ENCODE data around the gene SPOP. TPM values are rescaled to one million over a fixed set of nuclear protein-coding genes. Genes with fewer than 3 reads are reported as not detected.

Gene SPOP
- total RNA-seq, 1 experiment from 2014 or later: 53.4 TPM

- ChIA-PET CTCF (interaction anchor here (0.8 kb wide), 1 partner anchor 124 kb away, joined by 3 read pairs; no protein-coding TSS in a partner anchor), POLR2A (ENCODE audit: low non-redundant PET) (no interaction called here)
- TF ChIP-seq EZH2 (IDR thresholded peaks at IDR 0.05; ENCODE audit: borderline replicate concordance, low read depth, low read length, poor library complexity, severe bottlenecking): no peak
- no peak for TF ChIP-seq CTCF (conservative IDR thresholded peaks at IDR 0.05; ENCODE audit: low read depth, low read length)
- intact Hi-C loops (cut with micrococcal nuclease; ENCODE audit: unreplicated experiment): loop anchor here (10.0 kb wide), 1 partner anchor 257 kb away; no protein-coding TSS in a partner anchor
- Histone ChIP-seq H3K4me3 (ENCODE audit: low read depth, low read length, poor library complexity, severe bottlenecking) (no peak overlapping the region), H3K27ac (ENCODE audit: low read depth, low read length, poor library complexity, severe bottlenecking) (no peak overlapping the region), H3K36me3 (ENCODE audit: insufficient read depth, low read length, poor library complexity, severe bottlenecking) (no peaks in the 10 kb centered on the region), H3K4me1 (ENCODE audit: insufficient read depth, low read length, poor library complexity, severe bottlenecking) (peaks cover 7% of the 10 kb centered on the region), H3K27me3 (replicated peaks; ENCODE audit: insufficient read depth, low read depth, low read length, poor library complexity) (no peaks in the 10 kb centered on the region), H3K9me3 (ENCODE audit: low read depth, low read length, poor library complexity, severe bottlenecking) (no peaks in the 10 kb centered on the region)
- BruUV-seq (replicated peaks): no TSS peak
- DNase-seq (ENCODE audit: low spot score): no peak
Observed at GRCh38 chr17:49691677-49692191, 13.8 kb upstream of the SPOP start.

- peaks cover 7% of the 10 kb centered on the region for H3K4me1 ChIP-seq (ENCODE audit: insufficient read depth, low read length, poor library complexity, severe bottlenecking)
- BruUV-seq (replicated peaks): no TSS peak
- ChIA-PET CTCF (interaction anchor here (0.8 kb wide), 1 partner anchor 124 kb away, joined by 3 read pairs; no protein-coding TSS in a partner anchor), POLR2A (ENCODE audit: low non-redundant PET) (no interaction called here)
- no peak for DNase-seq (ENCODE audit: low spot score)
- H3K27me3 ChIP-seq (replicated peaks; ENCODE audit: insufficient read depth, low read depth, low read length, poor library complexity): no peaks in the 10 kb centered on the region
- H3K9me3 ChIP-seq (ENCODE audit: low read depth, low read length, poor library complexity, severe bottlenecking): no peaks in the 10 kb centered on the region
- H3K4me3 ChIP-seq (ENCODE audit: low read depth, low read length, poor library complexity, severe bottlenecking): no peak overlapping the region
- no peaks in the 10 kb centered on the region for H3K36me3 ChIP-seq (ENCODE audit: insufficient read depth, low read length, poor library complexity, severe bottlenecking)
- H3K27ac ChIP-seq (ENCODE audit: low read depth, low read length, poor library complexity, severe bottlenecking): no peak overlapping the region
- intact Hi-C loops (cut with micrococcal nuclease; ENCODE audit: unreplicated experiment): loop anchor here (10.0 kb wide), 1 partner anchor 256 kb away; no protein-coding TSS in a partner anchor
- TF ChIP-seq CTCF (conservative IDR thresholded peaks at IDR 0.05; ENCODE audit: low read depth, low read length) (no peak), EZH2 (IDR thresholded peaks at IDR 0.05; ENCODE audit: borderline replicate concordance, low read depth, low read length, poor library complexity, severe bottlenecking) (no peak)
Observed at GRCh38 chr17:49691086-49691676, 13.3 kb upstream of the SPOP start.

- Histone ChIP-seq H3K27ac (ENCODE audit: low read depth, low read length, poor library complexity, severe bottlenecking) (no peak overlapping the region), H3K4me3 (ENCODE audit: low read depth, low read length, poor library complexity, severe bottlenecking) (no peak overlapping the region), H3K27me3 (replicated peaks; ENCODE audit: insufficient read depth, low read depth, low read length, poor library complexity) (no peaks in the 10 kb centered on the region), H3K4me1 (ENCODE audit: insufficient read depth, low read length, poor library complexity, severe bottlenecking) (peaks cover 7% of the 10 kb centered on the region), H3K9me3 (ENCODE audit: low read depth, low read length, poor library complexity, severe bottlenecking) (no peaks in the 10 kb centered on the region), H3K36me3 (ENCODE audit: insufficient read depth, low read length, poor library complexity, severe bottlenecking) (no peaks in the 10 kb centered on the region)
- ChIA-PET CTCF (no interaction called here), POLR2A (ENCODE audit: low non-redundant PET) (no interaction called here)
- TF ChIP-seq CTCF (conservative IDR thresholded peaks at IDR 0.05; ENCODE audit: low read depth, low read length) (no peak), EZH2 (IDR thresholded peaks at IDR 0.05; ENCODE audit: borderline replicate concordance, low read depth, low read length, poor library complexity, severe bottlenecking) (no peak)
- intact Hi-C loops (cut with micrococcal nuclease; ENCODE audit: unreplicated experiment): loop anchor here (10.0 kb wide), 1 partner anchor 255 kb away; no protein-coding TSS in a partner anchor
- no peak for DNase-seq (ENCODE audit: low spot score)
- BruUV-seq (replicated peaks): no TSS peak
Observed at GRCh38 chr17:49690256-49690655, 12.4 kb upstream of the SPOP start.

All from A673 (cell line).